HG03097 (cell line): ENCODE measurements around the gene SPINK6.

Experiments
- ATAC-seq: cut with Tn5 transposase; IDR thresholded peaks from one replicate; pipeline ENCODE4 v1.9.1; 2021; ENCODE audit not compliant: unreplicated experiment, low FRiP score

The SPINK6 gene

GRCh38 chr5:148214665-148215185 lies 11.9 kb downstream of the SPINK6 start:
- ATAC-seq, result no peak

GRCh38 chr5:148221508-148221907 lies 18.7 kb downstream of the SPINK6 start:
- no peak for ATAC-seq

GRCh38 chr5:148224117-148224742 lies 21.4 kb downstream of the SPINK6 start:
- ATAC-seq, result no peak

- no peak for ATAC-seq
These were observed 25.6 kb downstream of the SPINK6 start for GRCh38 chr5:148228392-148228984.

GRCh38 chr5:148229840-148230239 lies 27.0 kb downstream of the SPINK6 start:
- no peak for ATAC-seq

- ATAC-seq, result no peak
These were observed 27.4 kb downstream of the SPINK6 start for GRCh38 chr5:148230240-148230639.

GRCh38 chr5:148237785-148238417 lies 35.1 kb downstream of the SPINK6 start:
- no peak for ATAC-seq

GRCh38 chr5:148238418-148238794 lies 35.6 kb downstream of the SPINK6 start, which contains the start of gene MARCOL:
Gene MARCOL, plus strand, starts transcription at chr5:148238525. Its CDS starts 73 bp downstream, at chr5:148238598.
- no peak for ATAC-seq

GRCh38 chr5:148248894-148249293 lies 46.1 kb downstream of the SPINK6 start:
- no peak for ATAC-seq

- ATAC-seq, result no peak
These were observed 52.6 kb downstream of the SPINK6 start for GRCh38 chr5:148255456-148255855.

GRCh38 chr5:148259288-148259687 lies 56.4 kb downstream of the SPINK6 start:
- ATAC-seq, result no peak

- ATAC-seq, result no peak
These were observed 58.4 kb downstream of the SPINK6 start for GRCh38 chr5:148261221-148261620.
